Lung (tissue), 12 donors: Measurements from ENCODE around the gene ZSWIM1. TPM values are rescaled to one million over a fixed set of nuclear protein-coding genes. Genes with fewer than 3 reads are reported as not detected.
"Not testable (repeated sequence)": the region's sequence is repeated elsewhere in the genome, so short reads cannot be mapped to it uniquely, and the experiment has no call there.

Experiments
- ATAC-seq: fragments of 200-7000 bp; cut with Tn5 transposase; one replicate; pipeline ENCODE4 v1.9.1; 2020; ENCODE audit warnings: moderate number of reproducible peaks; ENCODE audit not compliant: insufficient read depth, low FRiP score
- DNase-seq, 3 donors: peaks; one replicate each; pipeline ENCODE4 v3.0.0-alpha.2; 2013 to 2017
- H3K27ac ChIP-seq, 2 donors: one replicate each; pipeline ENCODE4 v1.5.1; 2013; ENCODE audit warnings: mild to moderate bottlenecking in 2 of 2, moderate library complexity in 2 of 2, control low read depth in 1 of 2, inconsistent platforms in 1 of 2, low read depth in 1 of 2, low read length in 1 of 2
- H3K27me3 ChIP-seq, 3 donors: one replicate each; pipeline ENCODE4 v1.5.1; 2013; ENCODE audit warnings: low read length in 2 of 3; ENCODE audit not compliant: control insufficient read depth in 3 of 3, insufficient read depth in 3 of 3
- H3K36me3 ChIP-seq, 4 donors: one replicate each; pipeline ENCODE4 v1.5.1; 2013; ENCODE audit warnings: low read length in 4 of 4, mild to moderate bottlenecking in 1 of 4, moderate library complexity in 1 of 4; ENCODE audit not compliant: control insufficient read depth in 4 of 4, insufficient read depth in 4 of 4
- H3K4me1 ChIP-seq, 5 donors: one replicate each; pipeline ENCODE4 v1.5.1; 2013; ENCODE audit warnings: low read length in 5 of 5, mild to moderate bottlenecking in 2 of 5, moderate library complexity in 1 of 5; ENCODE audit not compliant: control insufficient read depth in 5 of 5, insufficient read depth in 5 of 5
- H3K4me3 ChIP-seq: one replicate; pipeline ENCODE4 v1.5.1; 2013; ENCODE audit warnings: mild to moderate bottlenecking, control low read depth, moderate library complexity
- H3K9ac ChIP-seq, 2 donors: one replicate each; pipeline ENCODE4 v1.5.1; 2013; ENCODE audit warnings: low read length in 2 of 2, control low read depth in 1 of 2; ENCODE audit not compliant: insufficient read depth in 1 of 2
- H3K9me3 ChIP-seq, 4 donors: one replicate each; pipeline ENCODE4 v1.5.1; 2013; ENCODE audit warnings: low read length in 3 of 4, mild to moderate bottlenecking in 1 of 4, moderate library complexity in 1 of 4; ENCODE audit not compliant: control insufficient read depth in 4 of 4, insufficient read depth in 3 of 4
- WGBS, 2 donors: extraction: QIAGEN DNeasy Blood & Tissue Kit; methylation state at CpG; one replicate each; pipeline ENCODE4 v1.1.7; 2013; 5-methylcytosine and 5-hydroxymethylcytosine counted together
- polyA plus RNA-seq, 2 donors: library from polyadenylated mRNA; stranded (reverse); fragments of 200-250 nt; gene quantifications; one replicate each; pipeline ENCODE4 v1.2.1, GENCODE V29; 2013
- total RNA-seq, 2 donors: library from RNA; depleted of rRNA in 1 of 2; stranded (reverse); fragments of >200 nt in 1 of 2; gene quantifications; one replicate each; pipeline ENCODE4 v1.2.1, GENCODE V29; 2014 to 2021
- TF ChIP-seq, protein P1 (sequence below): IDR thresholded peaks from 2 replicates; pipeline ENCODE4 v1.5.1; 2012; ENCODE audit warnings: mild to moderate bottlenecking; ENCODE audit errors: control extremely low read depth, extremely low read depth
- donor health status: control.
- donor health status: control.
- donor health status: Bipolar disorder and iron deficiency.
- donor health status: healthy.
- donor health status: DM: yes; HTN: yes; CAD: no.

The ZSWIM1 gene
- total and polyA plus RNA-seq, 4 donors, result 3.7 to 11.1 (median 5.2) TPM

DNA sequence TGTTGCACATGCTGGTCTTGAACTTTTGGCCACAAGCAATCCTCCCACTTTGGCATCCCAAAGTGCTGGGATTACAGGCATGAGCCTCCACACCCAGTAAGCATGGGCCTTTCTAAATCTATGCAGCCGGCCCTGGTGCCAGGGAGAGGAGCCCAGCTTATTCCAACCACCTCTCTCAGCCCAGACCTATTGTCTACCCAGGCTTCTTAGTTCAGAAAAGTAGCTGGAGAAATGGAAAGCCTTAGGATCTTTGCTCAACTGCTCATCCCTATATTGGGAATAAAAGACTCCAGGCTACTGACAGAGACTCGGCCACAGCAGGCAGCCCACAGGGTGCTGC is 45.7 kb downstream of the ZSWIM1 start:
- no peak overlapping the region for H3K9ac ChIP-seq
- peaks cover 0 to 20% (median 8%) of the 10 kb centered on the region in 5 donors for H3K4me1 ChIP-seq
- H3K27ac ChIP-seq, result no peak overlapping the region
- no peak for ATAC-seq
- 84 to 86% methylated on average over 2 of the region's 2 CpGs for WGBS, 2 donors
- no peak overlapping the region for H3K4me3 ChIP-seq
- TF ChIP-seq, protein P1, sequence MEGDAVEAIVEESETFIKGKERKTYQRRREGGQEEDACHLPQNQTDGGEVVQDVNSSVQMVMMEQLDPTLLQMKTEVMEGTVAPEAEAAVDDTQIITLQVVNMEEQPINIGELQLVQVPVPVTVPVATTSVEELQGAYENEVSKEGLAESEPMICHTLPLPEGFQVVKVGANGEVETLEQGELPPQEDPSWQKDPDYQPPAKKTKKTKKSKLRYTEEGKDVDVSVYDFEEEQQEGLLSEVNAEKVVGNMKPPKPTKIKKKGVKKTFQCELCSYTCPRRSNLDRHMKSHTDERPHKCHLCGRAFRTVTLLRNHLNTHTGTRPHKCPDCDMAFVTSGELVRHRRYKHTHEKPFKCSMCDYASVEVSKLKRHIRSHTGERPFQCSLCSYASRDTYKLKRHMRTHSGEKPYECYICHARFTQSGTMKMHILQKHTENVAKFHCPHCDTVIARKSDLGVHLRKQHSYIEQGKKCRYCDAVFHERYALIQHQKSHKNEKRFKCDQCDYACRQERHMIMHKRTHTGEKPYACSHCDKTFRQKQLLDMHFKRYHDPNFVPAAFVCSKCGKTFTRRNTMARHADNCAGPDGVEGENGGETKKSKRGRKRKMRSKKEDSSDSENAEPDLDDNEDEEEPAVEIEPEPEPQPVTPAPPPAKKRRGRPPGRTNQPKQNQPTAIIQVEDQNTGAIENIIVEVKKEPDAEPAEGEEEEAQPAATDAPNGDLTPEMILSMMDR, result no peak
- no peak for DNase-seq
- no peaks in the 10 kb centered on the region for H3K27me3 ChIP-seq
- no peaks in the 10 kb centered on the region for H3K36me3 ChIP-seq
- no peaks in the 10 kb centered on the region for H3K9me3 ChIP-seq

DNA sequence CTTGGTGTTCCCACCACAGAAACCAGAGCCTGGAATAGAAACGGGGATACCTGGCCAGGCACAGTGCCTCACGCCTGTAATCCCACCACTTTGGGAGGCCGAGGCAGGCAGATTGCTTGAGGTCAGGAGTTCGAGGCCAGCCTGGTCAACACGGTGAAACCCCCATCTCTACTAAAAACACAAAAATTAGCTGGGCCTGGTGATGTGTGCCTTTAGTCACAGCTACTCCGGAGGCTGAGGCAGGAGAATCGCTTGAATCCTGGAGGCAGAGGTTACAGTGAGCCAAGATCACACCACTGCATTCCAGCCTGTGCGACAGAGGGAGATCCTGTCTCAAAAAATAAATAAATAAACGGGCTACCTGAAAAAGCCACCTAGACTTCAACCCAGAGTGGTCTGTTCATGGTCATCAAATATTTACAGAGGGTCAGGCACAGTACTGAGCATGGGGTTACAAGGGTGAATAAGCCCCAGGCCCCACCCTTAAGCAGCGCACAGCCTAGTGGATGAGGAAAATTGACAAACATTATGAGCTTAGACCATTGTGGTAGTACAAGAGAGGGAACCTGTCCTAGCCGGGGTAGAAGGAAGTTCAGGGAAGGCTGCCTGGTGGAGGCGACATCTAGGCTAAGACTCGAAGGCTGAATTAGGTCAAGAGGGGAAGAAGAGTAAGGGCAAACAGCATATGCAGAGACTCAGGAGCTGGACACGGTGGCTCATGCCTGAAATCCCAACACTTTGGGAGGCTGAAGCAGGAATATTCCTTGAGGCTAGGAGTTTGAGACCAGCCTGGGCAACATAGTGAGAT is 46.2 kb downstream of the ZSWIM1 start:
- TF ChIP-seq, protein P1, result no peak
- H3K4me1 ChIP-seq, result peaks cover 0 to 19% (median 8%) of the 10 kb centered on the region in 5 donors
- H3K9ac ChIP-seq, result no peak overlapping the region
- no peaks in the 10 kb centered on the region for H3K36me3 ChIP-seq
- DNase-seq (no peak), ATAC-seq (no peak)
- no peak overlapping the region for H3K27ac ChIP-seq
- no peaks in the 10 kb centered on the region for H3K9me3 ChIP-seq
- 76 to 87% methylated on average over 14 of the region's 14 CpGs for WGBS, 2 donors
- H3K4me3 ChIP-seq, result no peak overlapping the region
- no peaks in the 10 kb centered on the region for H3K27me3 ChIP-seq

DNA sequence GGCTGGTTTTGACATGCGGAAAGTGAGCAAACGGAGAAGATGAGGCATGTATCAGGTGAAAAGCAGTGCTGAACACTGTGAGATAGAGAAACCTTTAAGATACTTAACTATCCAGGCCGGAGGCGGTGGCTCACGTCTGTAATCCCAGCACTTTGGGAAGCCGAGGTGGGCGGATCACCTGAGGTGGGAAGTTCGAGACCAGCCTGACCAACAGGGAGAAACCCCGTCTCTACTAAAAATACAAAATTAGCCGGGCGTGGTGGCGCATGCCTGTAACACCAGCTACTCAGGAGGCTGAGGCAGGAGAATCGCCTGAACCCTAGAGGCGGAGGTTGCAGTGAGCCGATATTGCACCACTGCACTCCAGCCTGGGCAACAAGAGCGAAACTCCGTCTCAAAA is 50.7 kb downstream of the ZSWIM1 start:
- not testable (repeated sequence) for H3K4me1 ChIP-seq, H3K36me3 ChIP-seq, ATAC-seq, H3K9ac ChIP-seq, H3K9me3 ChIP-seq, DNase-seq, H3K4me3 ChIP-seq, H3K27me3 ChIP-seq, H3K27ac ChIP-seq
- WGBS, 2 donors, result 96% methylated on average over 17 of the region's 17 CpGs

DNA sequence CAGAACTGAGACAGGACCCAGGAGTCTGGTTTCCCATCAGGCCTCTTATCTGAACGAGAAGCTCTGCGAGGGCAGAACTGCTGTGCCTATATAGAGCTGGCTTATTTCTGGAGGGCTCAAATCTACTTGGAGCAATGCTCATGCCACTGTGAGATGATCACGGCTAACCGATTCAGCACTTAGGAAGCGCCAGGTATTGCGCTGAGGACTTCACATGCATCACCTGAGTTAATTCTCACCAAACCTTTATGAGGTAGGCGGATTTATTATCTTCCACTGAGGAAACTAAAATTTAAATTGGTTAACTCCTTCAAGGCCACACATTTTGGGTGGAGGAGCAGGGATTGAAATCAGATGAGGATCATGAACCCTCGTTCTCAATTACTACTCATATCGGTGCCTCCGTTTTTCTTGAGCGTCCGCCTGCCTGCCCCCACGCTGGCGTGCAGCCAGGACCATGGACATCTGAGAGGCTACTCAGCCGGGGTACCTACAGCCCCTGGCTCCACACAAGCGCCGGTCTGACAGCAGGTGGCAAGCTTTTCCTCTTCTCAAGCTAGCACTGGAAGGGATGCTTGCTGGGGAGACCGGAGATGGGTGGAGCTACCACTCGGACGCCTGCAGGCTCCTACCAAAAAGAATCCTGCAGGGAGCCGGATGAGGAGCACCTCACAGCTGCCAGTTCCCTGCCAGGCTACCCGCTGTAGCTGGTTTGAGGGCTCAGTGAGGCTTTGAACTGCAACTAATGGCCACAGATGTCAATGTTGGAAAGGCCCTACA is 52.4 kb downstream of the ZSWIM1 start:
- Histone ChIP-seq H3K27me3 (no peaks in the 10 kb centered on the region), H3K4me3 (peak overlapping the region; percentile 57), H3K9me3 (no peaks in the 10 kb centered on the region), H3K27ac (peak overlapping the region; percentile 97 to 100), H3K9ac (peak overlapping the region; percentile 76 to 92), H3K4me1 (peaks cover 0 to 9% (median 2%) of the 10 kb centered on the region in 5 donors), H3K36me3 (peaks cover 7 to 14% (median 10%) of the 10 kb centered on the region in 4 donors)
- 24 to 25% methylated on average over 22 of the region's 22 CpGs for WGBS, 2 donors
- peak; percentile 71 to 81 (median 73) for DNase-seq
- TF ChIP-seq, protein P1, result no peak
- ATAC-seq, result peak; percentile 9
